HG02870 (cell line): ENCODE results near the gene JAZF1.
A peak's percentile ranks its signal among the peaks of the same experiment; 100 is the strongest.

ENCODE experiments used
- ATAC-seq: cut with Tn5 transposase; IDR thresholded peaks from one replicate; pipeline ENCODE4 v1.9.1; 2021; ENCODE audit warnings: mild to moderate bottlenecking, moderate library complexity; ENCODE audit not compliant: unreplicated experiment

JAZF1 gene

GRCh38 chr7:28192786-28193585 is 12.4 kb upstream of the JAZF1 start:
- ATAC-seq, result no peak

- no peak for ATAC-seq
Measured at GRCh38 chr7:28191751-28192150, 11.2 kb upstream of the JAZF1 start.

DNA sequence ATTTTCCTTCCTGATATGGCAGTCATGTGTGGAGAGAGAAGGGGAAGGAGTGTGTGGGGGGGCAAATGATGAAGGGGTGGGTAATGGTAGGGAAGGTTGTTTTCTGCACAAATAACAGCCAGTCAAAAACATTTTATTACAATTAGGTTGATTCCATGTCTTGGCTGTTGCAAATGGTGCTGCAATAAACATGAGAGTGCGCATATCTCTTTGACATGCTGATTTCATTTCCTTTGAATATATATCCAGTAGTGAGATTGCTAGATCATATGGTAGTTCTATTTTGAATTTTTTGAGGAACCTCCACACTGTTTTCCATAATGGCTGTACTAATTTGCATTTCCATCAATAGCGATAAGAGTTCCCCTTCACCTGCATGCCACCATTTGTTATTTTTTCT is 10.6 kb upstream of the JAZF1 start:
- ATAC-seq, result no peak

- no peak for ATAC-seq
Measured at GRCh38 chr7:28190077-28190710, 9.6 kb upstream of the JAZF1 start.

DNA sequence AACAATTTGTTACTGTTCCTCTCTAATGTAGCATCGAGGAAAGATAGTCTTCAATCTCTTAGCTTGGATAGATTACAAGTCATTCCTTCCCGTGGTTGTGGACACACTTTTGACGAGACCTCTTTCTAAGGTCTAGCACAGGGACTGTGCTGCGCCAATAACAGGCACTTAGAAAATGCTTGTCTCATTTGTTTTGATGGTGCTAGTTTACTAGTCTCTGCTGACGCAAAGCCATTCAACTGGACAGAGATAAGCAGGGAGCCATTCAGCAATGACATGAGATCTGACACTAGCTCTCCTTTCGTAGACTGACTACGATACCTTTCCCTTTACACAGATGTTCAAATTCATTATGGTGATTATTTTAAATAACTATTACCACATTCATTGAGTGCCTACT is 6.4 kb upstream of the JAZF1 start:
- ATAC-seq, result no peak

- ATAC-seq, result no peak
Measured at GRCh38 chr7:28183627-28184026, 3.0 kb upstream of the JAZF1 start.

DNA sequence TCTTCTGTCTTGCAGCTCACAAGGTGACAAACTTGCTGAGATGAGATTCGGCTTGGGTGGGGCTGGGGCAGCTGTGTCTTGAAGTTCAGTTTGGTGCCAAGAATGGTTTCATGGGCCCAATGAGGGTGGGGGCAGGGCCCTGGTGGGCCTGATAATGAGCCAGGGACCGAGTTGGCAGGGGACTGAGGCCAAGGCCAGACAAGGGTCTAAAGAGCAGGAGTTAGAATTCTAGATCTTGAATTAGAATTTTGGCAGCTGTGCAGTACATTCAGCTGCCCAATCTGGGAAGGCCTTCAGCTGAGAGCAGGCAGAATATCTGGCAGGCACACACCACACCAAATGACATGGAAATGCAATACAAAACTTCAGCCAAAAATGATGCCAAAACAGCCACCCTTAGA is 1.5 kb upstream of the JAZF1 start:
- ATAC-seq, result no peak

- ATAC-seq, result no peak
Measured at GRCh38 chr7:28181416-28181815, 821 bp upstream of the JAZF1 start.

- peak; percentile 10 for ATAC-seq
Measured at GRCh38 chr7:28180031-28180363, 598 bp downstream of the JAZF1 start.

GRCh38 chr7:28179120-28180030 is 1.2 kb downstream of the JAZF1 start:
- peak; percentile 45 for ATAC-seq

DNA sequence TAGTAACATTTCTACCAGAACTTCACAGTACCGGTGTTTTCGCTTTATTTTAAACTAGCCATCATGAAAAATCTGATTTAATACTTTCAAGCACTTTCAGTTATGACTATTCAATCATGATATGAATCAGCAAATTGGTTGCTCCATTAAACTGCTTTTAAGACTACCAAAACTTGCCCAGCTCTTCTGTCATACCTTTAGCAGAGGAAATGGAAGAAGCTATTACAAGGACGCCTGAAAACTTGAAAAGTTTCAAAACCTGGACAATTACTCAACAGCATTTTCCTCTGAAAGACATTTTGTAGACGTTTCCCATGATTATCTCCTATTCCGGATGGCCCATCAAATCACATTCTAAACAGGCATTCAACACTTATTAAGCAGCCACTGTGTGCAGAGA is 2.0 kb downstream of the JAZF1 start:
- no peak for ATAC-seq

- ATAC-seq, result no peak
Measured at GRCh38 chr7:28177836-28178235, 2.8 kb downstream of the JAZF1 start.

GRCh38 chr7:28176645-28177044 is 4.0 kb downstream of the JAZF1 start:
- no peak for ATAC-seq

DNA sequence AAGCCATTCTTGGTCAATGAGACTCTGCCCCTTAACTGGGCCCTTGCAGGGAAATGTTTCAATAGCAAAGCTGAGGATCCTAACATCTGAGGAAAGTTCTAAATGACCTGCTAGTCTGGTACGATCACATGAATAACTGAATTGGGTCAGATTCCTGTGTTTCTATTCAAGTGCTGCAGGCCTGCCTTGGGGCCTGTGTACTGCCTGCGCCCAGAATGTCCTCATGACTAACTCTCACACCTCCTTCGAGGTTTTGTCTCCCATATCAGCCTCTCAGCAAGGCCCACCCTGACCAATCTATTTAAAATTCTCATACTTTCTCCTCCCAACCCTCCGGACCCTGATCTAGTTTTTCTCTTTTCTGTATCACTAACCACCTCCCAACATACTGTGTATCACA is 4.4 kb downstream of the JAZF1 start:
- no peak for ATAC-seq

DNA sequence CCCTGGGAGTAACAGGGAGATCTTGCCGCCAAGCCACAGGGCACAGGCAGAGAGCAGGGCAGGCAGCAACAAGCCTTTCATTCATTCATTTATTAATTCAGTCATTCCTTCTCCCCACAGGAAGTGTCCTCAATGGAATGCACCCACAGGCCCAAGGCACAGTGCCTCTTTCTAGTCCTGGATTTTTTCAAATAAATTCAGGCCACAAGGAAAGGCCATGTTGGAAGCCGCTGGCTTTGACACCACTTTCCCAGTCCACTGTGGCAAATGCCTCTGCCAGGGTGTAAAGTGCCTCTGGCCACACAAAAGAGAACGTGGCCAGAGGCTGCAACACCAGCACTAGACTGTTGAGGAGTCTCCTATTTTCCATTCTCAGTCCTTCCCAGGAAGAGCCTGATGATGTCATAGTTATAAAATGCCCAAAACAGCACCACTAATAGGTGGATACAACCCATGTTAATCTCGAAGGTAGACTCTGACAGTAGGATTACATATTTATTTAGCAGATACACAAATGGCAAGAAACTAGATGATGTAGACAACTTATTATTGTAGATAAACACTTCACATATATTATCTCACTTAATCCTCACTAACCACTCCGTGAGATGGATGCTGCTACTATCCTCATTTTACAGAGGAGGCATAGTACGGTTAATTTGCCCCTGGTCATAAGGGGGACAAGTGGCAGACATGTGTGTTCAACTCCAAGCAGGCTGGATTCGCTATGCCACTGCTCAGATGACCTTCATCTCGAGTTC is 5.5 kb downstream of the JAZF1 start:
- ATAC-seq, result no peak

DNA sequence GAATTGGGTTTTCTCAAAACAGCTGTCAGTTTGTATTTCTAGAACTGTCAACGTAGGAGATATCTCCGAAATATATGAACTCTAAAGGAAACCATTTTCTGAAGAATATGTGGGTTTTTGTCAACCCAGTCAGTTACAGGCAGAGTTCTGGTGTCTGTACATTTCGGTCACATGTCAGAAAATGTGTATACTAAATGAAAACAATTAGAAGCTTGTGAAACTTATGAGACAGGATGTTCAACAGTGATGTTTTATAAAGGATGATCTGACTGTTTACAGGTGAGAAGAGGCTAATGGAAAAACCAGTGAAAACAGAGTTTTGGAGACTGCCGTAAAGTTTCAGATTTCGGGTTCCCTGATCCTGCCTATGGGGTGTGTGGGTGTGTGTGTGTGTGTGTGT is 6.2 kb downstream of the JAZF1 start:
- no peak for ATAC-seq

DNA sequence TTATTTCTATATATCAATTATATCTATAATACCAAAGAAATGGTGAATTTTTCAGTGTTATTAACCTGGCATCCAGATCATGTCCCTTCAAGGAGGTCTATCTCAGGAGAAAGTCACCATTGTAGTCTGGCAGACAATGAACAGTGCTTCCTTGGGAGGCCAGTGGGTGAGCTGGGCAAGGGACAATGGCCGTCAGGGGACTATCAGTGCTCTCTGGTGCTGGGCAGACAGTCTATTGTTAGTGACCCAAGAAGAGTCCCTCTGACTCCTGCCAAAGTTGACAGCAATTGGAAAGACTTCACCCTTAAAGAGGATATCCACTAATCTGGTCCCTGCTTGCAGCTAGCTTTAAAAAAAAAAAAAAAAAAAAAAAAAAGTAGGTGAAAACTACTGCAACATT is 7.1 kb downstream of the JAZF1 start:
- no peak for ATAC-seq

GRCh38 chr7:28172958-28173357 is 7.6 kb downstream of the JAZF1 start:
- ATAC-seq, result no peak

DNA sequence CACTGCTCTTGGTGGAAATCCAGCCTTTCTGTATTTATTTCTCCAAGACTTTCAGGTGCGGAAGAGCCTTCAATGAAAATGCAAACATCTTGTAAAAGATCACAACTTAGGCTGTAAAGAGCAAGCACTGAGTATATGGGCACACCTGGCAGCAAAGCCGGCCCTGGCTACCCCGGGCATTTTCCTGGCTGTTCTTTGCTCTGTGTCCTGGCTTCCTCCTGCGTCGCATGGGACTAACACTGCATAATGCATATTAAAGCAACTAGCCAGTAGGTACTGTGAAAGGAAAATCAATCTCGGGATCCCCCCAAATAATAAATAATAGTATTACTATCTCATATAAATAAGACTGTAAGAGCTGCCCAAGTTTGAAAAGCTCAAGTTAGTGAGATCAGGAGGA is 9.9 kb downstream of the JAZF1 start:
- no peak for ATAC-seq

DNA sequence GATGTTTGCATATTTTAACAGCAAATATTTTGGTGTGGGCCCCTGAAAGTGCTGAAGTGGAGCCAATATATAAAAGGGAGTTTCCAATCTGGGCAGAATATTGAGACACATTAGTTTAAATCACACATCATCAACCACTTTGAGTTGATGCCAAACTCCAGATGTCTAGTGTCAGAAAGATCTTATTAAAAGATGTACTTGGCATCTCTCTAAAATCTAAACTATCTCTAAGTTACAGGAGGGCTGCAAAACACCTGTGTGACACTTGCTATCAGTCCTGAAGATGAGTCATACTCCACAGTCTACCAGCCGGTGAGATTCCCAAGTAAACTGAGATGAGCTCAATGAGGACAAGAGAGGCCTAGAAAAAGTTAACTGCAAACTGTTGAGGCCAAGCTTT is 11.4 kb downstream of the JAZF1 start:
- no peak for ATAC-seq
